Skeletal muscle satellite cell (primary cell): ENCODE data around the gene DNMT1. TPM values are rescaled to one million over a fixed set of nuclear protein-coding genes. Genes with fewer than 3 reads are reported as not detected.
"Not testable (repeated sequence)": the region's sequence is repeated elsewhere in the genome, so short reads cannot be mapped to it uniquely, and the experiment has no call there.

Experiments
- H3K27me3 ChIP-seq: 2 replicates; pipeline ENCODE4 v1.7.0; 2013; ENCODE audit warnings: low read length; ENCODE audit not compliant: control insufficient read depth, insufficient read depth
- H3K36me3 ChIP-seq: 2 replicates; pipeline ENCODE4 v1.7.0; 2013; ENCODE audit warnings: mild to moderate bottlenecking, control low read depth, low read length; ENCODE audit not compliant: insufficient read depth
- H3K4me1 ChIP-seq: 2 replicates; pipeline ENCODE4 v1.7.0; 2013; ENCODE audit warnings: low read length; ENCODE audit not compliant: control insufficient read depth, insufficient read depth
- H3K4me2 ChIP-seq: 2 replicates; pipeline ENCODE4 v1.7.0; 2013; ENCODE audit warnings: mild to moderate bottlenecking, low read length
- H3K4me3 ChIP-seq: 2 replicates; pipeline ENCODE4 v1.7.0; 2013; ENCODE audit warnings: low read length
- H3K9ac ChIP-seq: 2 replicates; pipeline ENCODE4 v1.7.0; 2013; ENCODE audit warnings: mild to moderate bottlenecking, low read depth, low read length, moderate library complexity
- H3K9me3 ChIP-seq: replicated peaks from 2 replicates; pipeline ENCODE4 v1.7.0; 2013; ENCODE audit warnings: mild to moderate bottlenecking, control low read depth, low read length
- total RNA-seq: library from RNA; depleted of rRNA; stranded (reverse); fragments of >200 nt; gene quantifications from 2 replicates; pipeline ENCODE4 v1.2.3, GENCODE V29; 2012; rRNA removed

DNMT1 gene
- 69.7 and 71.2 TPM in 2 replicates for total RNA-seq

- peaks cover 5% of the 10 kb centered on the region for H3K36me3 ChIP-seq
- no peaks in the 10 kb centered on the region for H3K9me3 ChIP-seq
- H3K4me1 ChIP-seq, result peaks cover 25% of the 10 kb centered on the region
- peak within 1 kb of the TSS; percentile 87 for H3K9ac ChIP-seq
- peak within 1 kb of the TSS; percentile 92 for H3K4me3 ChIP-seq
- H3K4me2 ChIP-seq, result peak within 1 kb of the TSS; percentile 81
- H3K27me3 ChIP-seq, result no peaks in the 10 kb centered on the region
These were observed at the start of gene DNMT1 for GRCh38 chr19:10194500-10195198. DNMT1 (minus strand) TSS chr19:10194953; CDS start chr19:10194899, 54 bp downstream.

DNA sequence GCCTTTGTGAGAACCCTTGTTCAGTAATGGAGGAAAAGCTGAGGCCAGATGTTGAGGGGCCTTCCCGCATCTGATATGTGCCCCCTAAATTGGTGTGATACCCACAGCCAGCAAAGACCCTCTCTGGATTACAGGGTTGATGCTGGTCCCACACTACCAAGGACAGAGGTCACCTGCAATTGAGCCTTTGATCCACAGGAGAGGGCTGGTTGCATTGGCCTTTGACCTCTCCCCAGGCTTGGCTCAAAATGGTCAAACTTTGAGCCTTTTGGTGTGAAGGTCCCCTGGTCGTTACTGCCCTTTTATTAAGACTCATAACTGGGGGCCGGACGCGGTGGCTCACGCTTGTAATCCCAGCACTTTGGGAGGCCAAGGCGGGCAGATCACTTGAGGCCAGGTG is 48.9 kb upstream of the DNMT1 start:
- no peak overlapping the region for H3K4me3 ChIP-seq
- no peaks in the 10 kb centered on the region for H3K36me3 ChIP-seq
- H3K27me3 ChIP-seq, result no peaks in the 10 kb centered on the region
- no peaks in the 10 kb centered on the region for H3K4me1 ChIP-seq
- H3K9ac ChIP-seq, result no peak overlapping the region
- H3K9me3 ChIP-seq, result no peaks in the 10 kb centered on the region
- H3K4me2 ChIP-seq, result no peak overlapping the region

DNA sequence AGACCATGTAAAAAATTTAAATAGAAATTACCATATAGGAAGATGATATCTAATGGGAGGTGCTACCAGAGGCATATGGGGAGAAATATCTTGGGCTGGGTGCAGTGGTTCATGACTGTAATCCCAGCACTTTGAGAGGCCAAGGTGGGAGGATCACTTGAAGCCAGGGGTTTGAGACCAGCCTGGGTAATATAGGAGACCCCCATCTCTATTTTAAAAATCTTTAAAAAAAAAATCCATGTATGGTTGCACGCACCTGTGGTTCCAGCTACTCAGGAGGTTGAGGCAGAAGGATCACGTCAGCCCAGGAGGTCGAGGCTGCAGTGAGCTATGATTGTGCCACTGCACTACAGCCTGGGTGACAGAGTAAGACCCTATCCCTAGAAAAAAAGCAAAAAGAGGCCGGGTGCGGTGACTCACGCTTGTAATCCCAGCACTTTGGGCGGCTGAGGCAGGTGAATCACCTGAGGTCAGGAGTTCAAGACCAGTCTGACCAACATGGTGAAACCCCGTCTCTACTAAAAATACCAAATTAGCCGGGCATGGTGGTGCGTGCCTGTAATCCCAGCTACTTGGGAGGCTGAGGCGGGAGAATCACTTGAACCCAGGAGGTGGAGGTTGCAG is 47.2 kb upstream of the DNMT1 start:
- H3K4me1 ChIP-seq, H3K27me3 ChIP-seq, H3K36me3 ChIP-seq, H3K4me3 ChIP-seq, H3K9ac ChIP-seq, H3K4me2 ChIP-seq, H3K9me3 ChIP-seq: not testable (repeated sequence)

DNA sequence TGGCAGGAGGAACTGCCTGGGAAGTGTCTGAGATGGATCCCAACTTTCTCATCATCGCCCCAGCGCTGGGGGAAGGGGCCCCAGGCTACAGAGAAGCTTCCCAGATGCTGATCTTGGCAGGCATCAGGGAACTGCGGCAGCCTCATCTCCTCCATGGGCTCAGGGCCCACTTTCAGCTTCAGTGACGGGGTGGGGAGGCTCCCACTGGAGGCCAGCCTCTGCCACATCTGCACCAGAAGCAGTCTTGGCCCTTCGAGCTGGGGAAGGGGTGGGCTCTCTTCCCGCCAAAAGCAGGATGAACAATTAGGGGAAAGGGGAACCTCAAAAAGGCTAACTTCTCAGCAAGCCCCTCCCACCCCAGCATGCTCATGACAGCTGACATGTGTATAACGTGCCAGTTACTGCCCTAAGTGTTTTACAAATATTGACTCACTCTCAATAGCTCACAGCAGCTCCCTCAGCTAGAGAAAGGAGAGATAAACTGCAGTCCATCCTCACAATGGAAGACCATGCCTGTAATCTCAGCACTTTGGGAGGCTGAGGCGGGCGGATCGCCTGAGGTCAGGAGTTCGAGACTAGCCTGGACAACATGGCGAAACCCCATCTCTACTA is 43.5 kb upstream of the DNMT1 start:
- Histone ChIP-seq H3K36me3 (no peaks in the 10 kb centered on the region), H3K9ac (no peak overlapping the region), H3K9me3 (no peaks in the 10 kb centered on the region), H3K4me1 (no peaks in the 10 kb centered on the region), H3K4me3 (no peak overlapping the region), H3K27me3 (no peaks in the 10 kb centered on the region), H3K4me2 (no peak overlapping the region)

GRCh38 chr19:10237702-10238101 is 42.9 kb upstream of the DNMT1 start:
- no peak overlapping the region for H3K9ac ChIP-seq
- no peaks in the 10 kb centered on the region for H3K36me3 ChIP-seq
- H3K4me1 ChIP-seq, result no peaks in the 10 kb centered on the region
- no peaks in the 10 kb centered on the region for H3K9me3 ChIP-seq
- H3K4me2 ChIP-seq, result no peak overlapping the region
- no peak overlapping the region for H3K4me3 ChIP-seq
- H3K27me3 ChIP-seq, result no peaks in the 10 kb centered on the region

- H3K9ac ChIP-seq, H3K4me3 ChIP-seq: not testable (repeated sequence)
These were observed 40.7 kb upstream of the DNMT1 start for GRCh38 chr19:10235409-10235808.

GRCh38 chr19:10235003-10235402 is 40.2 kb upstream of the DNMT1 start:
- H3K9ac ChIP-seq, result no peak overlapping the region
- H3K9me3 ChIP-seq, result no peaks in the 10 kb centered on the region
- H3K4me1 ChIP-seq, result peaks cover 5% of the 10 kb centered on the region
- H3K4me3 ChIP-seq, result no peak overlapping the region
- no peak overlapping the region for H3K4me2 ChIP-seq
- no peaks in the 10 kb centered on the region for H3K27me3 ChIP-seq
- H3K36me3 ChIP-seq, result no peaks in the 10 kb centered on the region

More at GRCh38 chr19:10235409-10235808, 40.7 kb upstream of the DNMT1 start:
- not testable (repeated sequence) for H3K36me3 ChIP-seq, H3K4me1 ChIP-seq, H3K4me2 ChIP-seq, H3K9me3 ChIP-seq, H3K27me3 ChIP-seq

- Histone ChIP-seq H3K4me3 (no peak overlapping the region), H3K9me3 (no peaks in the 10 kb centered on the region), H3K36me3 (no peaks in the 10 kb centered on the region), H3K27me3 (no peaks in the 10 kb centered on the region), H3K4me2 (no peak overlapping the region), H3K9ac (no peak overlapping the region), H3K4me1 (peaks cover 7% of the 10 kb centered on the region)
These were observed 39.2 kb upstream of the DNMT1 start for GRCh38 chr19:10233946-10234345.

GRCh38 chr19:10231612-10232228 is 37.0 kb upstream of the DNMT1 start:
- Histone ChIP-seq H3K4me3 (peak overlapping the region; percentile 87), H3K4me1 (peaks cover 13% of the 10 kb centered on the region), H3K9me3 (no peaks in the 10 kb centered on the region), H3K27me3 (no peaks in the 10 kb centered on the region), H3K4me2 (peak overlapping the region; percentile 99), H3K36me3 (no peaks in the 10 kb centered on the region), H3K9ac (no peak overlapping the region)

- Histone ChIP-seq H3K36me3 (no peaks in the 10 kb centered on the region), H3K9ac (peak within 1 kb of the TSS; percentile 89), H3K4me1 (peaks cover 19% of the 10 kb centered on the region)
These were observed 36.3 kb upstream of the DNMT1 start, which contains the start of gene S1PR2 for GRCh38 chr19:10230861-10231611. S1PR2 (minus strand) TSS chr19:10231331; CDS start chr19:10224905, 6,426 bp downstream.

More at GRCh38 chr19:10230861-10231611, 36.3 kb upstream of the DNMT1 start, which contains the start of gene S1PR2:
- Histone ChIP-seq H3K4me2 (peak within 1 kb of the TSS; percentile 99), H3K27me3 (no peaks in the 10 kb centered on the region), H3K4me3 (peak within 1 kb of the TSS; percentile 87), H3K9me3 (no peaks in the 10 kb centered on the region)
